Dendritic cell treated with granulocyte-macrophage colony-stimulating factor and Interleukin-4, amounts not matched to agents 40 ng/mL and 50 ng/mL, for 4 days (primary cell): Measurements from ENCODE around the gene SLC8A2.
"Not testable (repeated sequence)": the region's sequence is repeated elsewhere in the genome, so short reads cannot be mapped to it uniquely, and the experiment has no call there.

Experiments used
- H3K27ac Mint-ChIP-seq: one replicate; pipeline ENCODE4 v1.8.0; 2022; ENCODE audit warnings: mild to moderate bottlenecking, mixed read lengths
- H3K27me3 Mint-ChIP-seq: one replicate; pipeline ENCODE4 v1.8.0; 2022; ENCODE audit warnings: mild to moderate bottlenecking, mixed read lengths
- H3K36me3 Mint-ChIP-seq: one replicate; pipeline ENCODE4 v1.8.0; 2022; ENCODE audit warnings: low read depth, mixed read lengths
- H3K4me1 Mint-ChIP-seq: one replicate; pipeline ENCODE4 v1.8.0; 2022; ENCODE audit warnings: low read depth, mixed read lengths
- H3K4me3 Mint-ChIP-seq: one replicate; pipeline ENCODE4 v1.8.0; 2022; ENCODE audit warnings: mild to moderate bottlenecking, moderate library complexity, mixed read lengths
- H3K9me3 Mint-ChIP-seq: one replicate; pipeline ENCODE4 v1.8.0; 2022; ENCODE audit warnings: mixed read lengths
- intact Hi-C: fragments of 100-400 bp; cut with micrococcal nuclease; formaldehyde crosslinking; loops from one replicate; pipeline ENCODE4 v1.15.0; 2022

SLC8A2 gene

GRCh38 chr19:47419030-47419783 is 52.5 kb downstream of the SLC8A2 start, which contains the start of gene MEIS3:
Gene MEIS3 (minus strand): TSS chr19:47419527. CDS start chr19:47419081, 446 bp downstream.
- no peaks in the 10 kb centered on the region for H3K36me3 Mint-ChIP-seq
- no peaks in the 10 kb centered on the region for H3K9me3 Mint-ChIP-seq
- H3K27ac Mint-ChIP-seq = no peak within 1 kb of the TSS
- intact Hi-C loops = no loop called here
- peaks cover 25% of the 10 kb centered on the region for H3K4me1 Mint-ChIP-seq
- no peak within 1 kb of the TSS for H3K4me3 Mint-ChIP-seq
- H3K27me3 Mint-ChIP-seq = peaks cover 87% of the 10 kb centered on the region

- H3K27me3 Mint-ChIP-seq = peaks cover 89% of the 10 kb centered on the region
- H3K36me3 Mint-ChIP-seq = no peaks in the 10 kb centered on the region
- H3K27ac Mint-ChIP-seq = no peak overlapping the region
- no peaks in the 10 kb centered on the region for H3K9me3 Mint-ChIP-seq
- no peak overlapping the region for H3K4me3 Mint-ChIP-seq
- peaks cover 25% of the 10 kb centered on the region for H3K4me1 Mint-ChIP-seq
- intact Hi-C loops = no loop called here
Observed at GRCh38 chr19:47418692-47419029, 53.0 kb downstream of the SLC8A2 start.

GRCh38 chr19:47417746-47418691 is 53.7 kb downstream of the SLC8A2 start:
- Mint-ChIP-seq H3K27ac (no peak overlapping the region), H3K9me3 (no peaks in the 10 kb centered on the region), H3K4me3 (no peak overlapping the region), H3K4me1 (peaks cover 25% of the 10 kb centered on the region), H3K36me3 (no peaks in the 10 kb centered on the region), H3K27me3 (peaks cover 89% of the 10 kb centered on the region)
- intact Hi-C loops = no loop called here

DNA sequence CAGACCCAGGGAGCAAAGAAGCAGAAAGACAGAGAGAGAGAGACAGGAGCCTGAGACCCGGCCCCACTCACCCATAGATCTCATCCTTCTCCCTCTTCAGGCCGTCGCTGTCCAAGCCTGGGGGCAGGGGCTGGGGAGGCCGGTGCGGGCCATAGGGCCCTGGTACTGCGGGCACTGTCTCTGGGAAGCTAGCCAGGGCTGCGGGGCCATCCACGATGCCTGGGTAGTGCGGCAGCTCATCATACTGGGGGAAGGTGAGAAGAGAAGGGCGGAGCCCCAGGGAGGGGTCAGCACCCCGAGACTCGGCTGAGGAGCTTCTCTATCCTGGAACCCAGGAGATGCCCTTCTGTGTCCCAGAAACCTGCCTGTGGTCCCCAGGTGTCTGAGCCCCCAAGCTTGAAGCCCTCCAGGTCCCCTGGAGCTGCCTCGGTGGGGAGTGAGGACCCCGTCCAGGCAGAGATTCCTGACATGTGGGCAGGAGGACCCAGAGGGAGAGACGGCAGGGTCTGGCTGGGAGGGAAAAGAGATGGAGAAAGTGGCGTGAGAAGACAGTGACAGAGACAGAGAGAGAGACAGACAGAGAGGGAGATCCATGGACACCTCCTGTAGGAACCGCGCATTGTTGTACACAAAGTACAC is 54.5 kb downstream of the SLC8A2 start:
- no peaks in the 10 kb centered on the region for H3K9me3 Mint-ChIP-seq
- no peaks in the 10 kb centered on the region for H3K36me3 Mint-ChIP-seq
- no peak overlapping the region for H3K27ac Mint-ChIP-seq
- peaks cover 25% of the 10 kb centered on the region for H3K4me1 Mint-ChIP-seq
- intact Hi-C loops = no loop called here
- H3K27me3 Mint-ChIP-seq = peaks cover 87% of the 10 kb centered on the region
- no peak overlapping the region for H3K4me3 Mint-ChIP-seq

DNA sequence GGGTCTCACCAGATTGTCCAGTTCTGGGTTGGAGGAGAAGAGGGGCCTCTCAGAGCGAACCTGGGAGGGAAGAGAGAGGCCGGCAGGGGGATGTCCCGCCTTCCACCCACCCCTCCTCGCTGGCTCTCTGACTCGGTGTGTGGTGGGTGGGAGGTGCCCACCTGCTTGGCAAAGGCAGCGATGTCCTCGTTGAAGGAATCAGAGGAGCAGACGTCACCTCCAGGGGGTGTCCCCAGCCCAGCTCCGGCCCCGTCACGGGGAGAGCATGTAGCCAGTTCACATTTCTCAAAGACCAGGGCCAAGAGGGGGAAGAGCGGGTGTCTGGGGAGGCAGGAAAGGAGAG is 55.1 kb downstream of the SLC8A2 start:
- no peaks in the 10 kb centered on the region for H3K36me3 Mint-ChIP-seq
- intact Hi-C loops = no loop called here
- H3K27ac Mint-ChIP-seq = no peak overlapping the region
- no peaks in the 10 kb centered on the region for H3K9me3 Mint-ChIP-seq
- peaks cover 25% of the 10 kb centered on the region for H3K4me1 Mint-ChIP-seq
- no peak overlapping the region for H3K4me3 Mint-ChIP-seq
- peaks cover 87% of the 10 kb centered on the region for H3K27me3 Mint-ChIP-seq

DNA sequence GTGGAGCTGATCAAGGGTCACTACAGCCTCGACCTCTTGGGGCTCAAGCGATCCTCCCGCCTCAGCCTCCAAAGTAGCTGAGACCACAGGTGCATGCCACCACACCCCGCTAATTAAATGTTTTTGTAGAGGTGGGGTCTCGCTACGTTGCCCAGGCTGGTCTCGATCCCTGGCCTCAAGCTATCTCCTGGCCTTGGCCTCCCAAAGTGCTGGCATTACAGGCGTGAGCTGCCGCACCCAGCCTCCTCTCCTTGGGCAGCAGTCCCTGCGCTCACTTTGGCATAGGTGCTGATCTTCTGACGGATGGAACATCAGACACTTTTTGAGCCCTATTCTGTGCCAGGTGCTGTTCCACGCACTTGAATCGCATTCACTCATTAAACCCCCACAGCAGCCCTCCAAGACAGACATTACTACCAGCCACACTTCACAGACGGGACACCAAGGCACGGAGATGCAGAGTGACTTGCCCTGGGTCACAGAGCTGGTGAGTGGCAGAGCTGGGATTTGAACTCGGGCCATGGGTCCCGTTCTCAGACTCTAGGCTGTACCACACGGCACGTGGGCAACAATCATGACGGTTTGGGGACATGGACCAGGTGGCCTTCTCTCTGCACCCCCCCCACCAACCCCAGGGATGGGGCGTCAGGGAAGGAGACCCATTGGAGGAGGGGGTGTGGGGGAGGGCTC is 55.6 kb downstream of the SLC8A2 start:
- Mint-ChIP-seq H3K9me3 (no peaks in the 10 kb centered on the region), H3K36me3 (no peaks in the 10 kb centered on the region), H3K27ac (no peak overlapping the region), H3K27me3 (peaks cover 83% of the 10 kb centered on the region), H3K4me1 (peaks cover 25% of the 10 kb centered on the region), H3K4me3 (no peak overlapping the region)
- intact Hi-C loops = no loop called here

GRCh38 chr19:47414469-47414868 is 57.2 kb downstream of the SLC8A2 start:
- intact Hi-C loops = no loop called here
- H3K9me3 Mint-ChIP-seq = no peaks in the 10 kb centered on the region
- H3K27ac Mint-ChIP-seq = no peak overlapping the region

DNA sequence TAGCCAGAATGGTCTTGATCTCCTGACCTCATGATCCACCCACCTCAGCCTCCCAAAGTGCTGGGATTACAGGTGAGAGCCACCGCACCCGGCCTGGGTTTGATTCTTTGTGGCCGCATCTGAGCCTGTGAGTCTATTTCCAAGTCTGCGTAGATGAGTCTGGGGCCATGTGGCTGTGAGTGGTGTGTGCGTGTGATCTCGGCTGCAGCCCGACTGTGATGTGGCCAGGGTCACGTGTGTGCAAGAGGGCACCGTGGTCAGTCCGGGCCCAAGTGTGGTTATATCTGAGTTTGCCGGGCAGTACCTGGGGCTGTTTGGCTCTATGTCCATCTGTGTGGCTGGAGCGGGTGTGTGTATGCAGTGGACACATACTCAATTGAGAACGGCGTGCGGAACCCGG is 57.8 kb downstream of the SLC8A2 start:
- Mint-ChIP-seq H3K4me1 (peaks cover 15% of the 10 kb centered on the region), H3K27ac (no peak overlapping the region), H3K4me3 (no peak overlapping the region), H3K27me3 (peaks cover 77% of the 10 kb centered on the region), H3K9me3 (no peaks in the 10 kb centered on the region), H3K36me3 (no peaks in the 10 kb centered on the region)
- intact Hi-C loops = no loop called here

More at GRCh38 chr19:47414469-47414868, 57.2 kb downstream of the SLC8A2 start:
- Mint-ChIP-seq H3K4me3 (no peak overlapping the region), H3K27me3 (peaks cover 74% of the 10 kb centered on the region), H3K36me3 (no peaks in the 10 kb centered on the region), H3K4me1 (peaks cover 15% of the 10 kb centered on the region)

GRCh38 chr19:47411696-47412095 is 60.0 kb downstream of the SLC8A2 start:
- H3K36me3 Mint-ChIP-seq, H3K9me3 Mint-ChIP-seq, H3K4me3 Mint-ChIP-seq, intact Hi-C loops, H3K27ac Mint-ChIP-seq, H3K4me1 Mint-ChIP-seq: not testable (repeated sequence)
- H3K27me3 Mint-ChIP-seq = peaks cover 76% of the 10 kb centered on the region

DNA sequence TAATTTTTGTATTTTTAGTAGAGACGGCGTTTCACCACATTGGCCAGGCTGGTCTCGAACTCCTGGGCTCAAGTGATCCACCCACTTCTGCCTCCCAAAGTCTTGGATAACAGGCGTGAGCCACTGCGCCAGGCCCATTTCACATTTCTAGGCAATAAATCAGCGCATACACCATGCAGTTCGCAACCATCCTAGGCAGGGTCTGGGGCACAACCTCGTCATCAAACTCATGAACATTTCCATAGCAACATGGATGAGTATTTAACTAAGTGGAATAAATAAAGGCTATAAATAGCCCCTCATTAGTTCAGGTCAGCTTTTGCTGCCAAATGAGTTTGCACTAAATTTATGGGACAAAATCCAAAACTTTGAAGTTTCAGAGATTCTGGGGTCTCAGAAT is 60.6 kb downstream of the SLC8A2 start:
- peaks cover 76% of the 10 kb centered on the region for H3K27me3 Mint-ChIP-seq
- intact Hi-C loops = no loop called here
- H3K4me1 Mint-ChIP-seq = no peaks in the 10 kb centered on the region
- no peak overlapping the region for H3K4me3 Mint-ChIP-seq
- H3K36me3 Mint-ChIP-seq = no peaks in the 10 kb centered on the region
- no peak overlapping the region for H3K27ac Mint-ChIP-seq
- H3K9me3 Mint-ChIP-seq = no peaks in the 10 kb centered on the region

- intact Hi-C loops = no loop called here
- no peak overlapping the region for H3K4me3 Mint-ChIP-seq
- no peak overlapping the region for H3K27ac Mint-ChIP-seq
- peaks cover 76% of the 10 kb centered on the region for H3K27me3 Mint-ChIP-seq
- no peaks in the 10 kb centered on the region for H3K9me3 Mint-ChIP-seq
- H3K36me3 Mint-ChIP-seq = no peaks in the 10 kb centered on the region
- no peaks in the 10 kb centered on the region for H3K4me1 Mint-ChIP-seq
Observed at GRCh38 chr19:47408156-47408938, 63.3 kb downstream of the SLC8A2 start.

DNA sequence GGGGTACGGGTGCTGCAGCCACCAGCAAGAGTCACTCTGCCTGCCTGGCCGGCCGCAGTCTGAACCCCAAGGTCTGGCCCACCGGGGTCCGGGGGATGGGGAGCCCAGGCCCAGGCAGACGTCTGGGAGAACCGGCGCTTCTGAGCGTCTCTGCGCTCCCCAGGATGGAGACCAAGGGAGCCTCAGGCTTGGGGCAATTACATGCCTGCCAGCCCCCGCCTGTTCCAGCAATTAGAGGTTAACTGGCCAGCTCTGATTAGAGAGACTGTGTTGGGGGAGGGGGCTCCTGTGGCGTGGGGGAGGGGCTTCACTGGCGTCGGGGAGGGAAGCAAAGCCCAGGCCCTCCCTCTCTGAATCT is 64.3 kb downstream of the SLC8A2 start:
- H3K9me3 Mint-ChIP-seq = no peaks in the 10 kb centered on the region
- no peak overlapping the region for H3K27ac Mint-ChIP-seq
- intact Hi-C loops = no loop called here
- H3K4me1 Mint-ChIP-seq = no peaks in the 10 kb centered on the region
- H3K4me3 Mint-ChIP-seq = no peak overlapping the region
- peaks cover 75% of the 10 kb centered on the region for H3K27me3 Mint-ChIP-seq
- no peaks in the 10 kb centered on the region for H3K36me3 Mint-ChIP-seq

DNA sequence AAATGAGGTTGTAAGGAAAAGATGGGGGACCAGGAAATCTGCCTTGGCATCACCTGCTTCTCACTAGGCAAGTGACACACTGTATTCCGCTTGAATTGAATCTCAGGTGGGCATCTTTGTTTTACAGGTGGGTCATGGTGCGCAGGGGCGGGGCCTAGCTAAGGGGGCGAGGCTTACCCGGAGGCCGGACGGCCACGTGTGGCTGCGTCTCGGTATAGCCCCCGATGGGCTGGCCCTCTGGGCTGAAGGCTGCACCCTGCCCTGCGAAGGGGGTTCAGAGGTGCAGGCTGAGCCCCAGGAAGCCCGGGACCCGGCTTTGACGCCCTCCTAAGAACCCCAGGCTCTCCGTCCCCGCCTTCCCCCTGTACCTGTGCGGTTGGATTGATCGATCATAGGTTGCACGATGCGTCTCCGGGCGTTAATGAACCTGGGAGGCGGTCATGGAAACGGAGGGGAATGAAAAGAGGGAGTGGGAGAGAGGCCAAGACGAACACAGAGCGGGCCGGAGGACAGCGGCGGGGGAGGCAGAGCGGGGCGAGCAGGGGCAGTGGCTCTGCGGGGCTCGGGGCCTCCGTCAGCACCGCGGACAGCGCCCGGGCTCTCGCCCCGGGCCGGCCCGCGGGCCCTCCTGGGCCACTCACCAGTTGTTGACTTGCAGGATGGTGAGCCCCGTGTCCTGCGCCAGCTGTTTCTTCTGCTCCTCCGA is 64.8 kb downstream of the SLC8A2 start:
- no peaks in the 10 kb centered on the region for H3K9me3 Mint-ChIP-seq
- no peak overlapping the region for H3K4me3 Mint-ChIP-seq
- H3K36me3 Mint-ChIP-seq = no peaks in the 10 kb centered on the region
- no peaks in the 10 kb centered on the region for H3K4me1 Mint-ChIP-seq
- intact Hi-C loops = no loop called here
- H3K27me3 Mint-ChIP-seq = peaks cover 70% of the 10 kb centered on the region
- no peak overlapping the region for H3K27ac Mint-ChIP-seq
